ENCODE measurements around the gene ARHGEF40.

The ARHGEF40 gene

GRCh38 chr14:21095430-21096205 is 25.5 kb downstream of the ARHGEF40 start:
- DNase-seq (ENCODE audit: extremely low read depth, low read depth) = no peak
- no peak for TF ChIP-seq CTCF (IDR thresholded peaks at IDR 0.05; ENCODE audit: low read depth, low read length)

- no peak for TF ChIP-seq CTCF (IDR thresholded peaks at IDR 0.05; ENCODE audit: low read depth, low read length)
- no peak for DNase-seq (ENCODE audit: extremely low read depth, low read depth)
Observed at GRCh38 chr14:21096438-21096837, 26.3 kb downstream of the ARHGEF40 start.

DNA sequence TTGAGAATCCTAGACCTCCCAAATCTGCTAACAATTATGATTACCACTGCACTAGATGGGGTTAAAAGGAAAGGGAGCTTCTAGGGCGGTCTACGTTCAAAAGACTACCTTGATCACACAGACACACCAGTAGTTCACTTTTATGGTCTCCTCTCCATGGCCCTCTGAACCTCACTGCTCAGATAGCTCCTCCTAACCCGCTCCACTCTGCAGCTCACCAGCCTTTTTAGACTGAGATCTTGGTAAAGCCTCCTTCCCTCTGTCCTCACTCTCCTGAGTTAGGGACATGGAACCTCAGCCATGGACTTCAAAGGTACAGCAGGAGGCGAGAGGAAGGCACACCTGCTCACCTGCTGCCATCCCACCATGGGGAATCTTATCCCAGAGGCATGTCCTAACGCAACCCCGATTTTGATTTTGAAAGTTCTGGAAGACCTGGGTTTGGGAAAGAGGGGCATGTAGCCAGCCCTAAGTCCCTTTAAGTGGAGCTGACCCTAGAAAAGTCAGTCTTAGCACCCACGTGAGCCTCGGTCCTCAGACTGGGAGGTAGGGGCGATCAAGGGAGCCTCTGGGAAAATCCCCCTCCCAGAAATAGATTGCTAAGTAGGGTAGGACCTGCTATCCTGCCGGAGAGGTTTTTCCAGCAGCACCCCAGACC is 27.0 kb downstream of the ARHGEF40 start:
- no peak for DNase-seq (ENCODE audit: extremely low read depth, low read depth)
- TF ChIP-seq CTCF (IDR thresholded peaks at IDR 0.05; ENCODE audit: low read depth, low read length) = no peak

- no peak for DNase-seq (ENCODE audit: extremely low read depth, low read depth)
- no peak for TF ChIP-seq CTCF (IDR thresholded peaks at IDR 0.05; ENCODE audit: low read depth, low read length)
Observed at GRCh38 chr14:21097636-21098075, 27.6 kb downstream of the ARHGEF40 start.

- DNase-seq (ENCODE audit: extremely low read depth, low read depth) = no peak
- no peak for TF ChIP-seq CTCF (IDR thresholded peaks at IDR 0.05; ENCODE audit: low read depth, low read length)
Observed at GRCh38 chr14:21098076-21098891, 28.2 kb downstream of the ARHGEF40 start, which contains the start of gene ZNF219. Gene ZNF219, minus strand, starts transcription at chr14:21098655. Its CDS starts 5,064 bp downstream, at chr14:21093591.

GRCh38 chr14:21098892-21099595 is 28.9 kb downstream of the ARHGEF40 start:
- DNase-seq (ENCODE audit: extremely low read depth, low read depth) = no peak
- no peak for TF ChIP-seq CTCF (IDR thresholded peaks at IDR 0.05; ENCODE audit: low read depth, low read length)
